WTC11 (cell line): Measurements from ENCODE around the gene OR2A5.

ENCODE experiments used
- ATF2 ChIP-seq: sonication (generic); formaldehyde crosslinking; IDR thresholded peaks from 2 replicates; pipeline ENCODE4 v1.8.1; 2022; ENCODE audit warnings: low read depth, missing genetic modification reagents, borderline replicate concordance
- ATF3 ChIP-seq: sonication (generic); formaldehyde crosslinking; conservative IDR thresholded peaks from 2 replicates; pipeline ENCODE4 v1.8.1; 2022; ENCODE audit warnings: mild to moderate bottlenecking, missing genetic modification reagents
- CBFB ChIP-seq: sonication (generic); formaldehyde crosslinking; IDR thresholded peaks from 2 replicates; pipeline ENCODE4 v1.8.1; 2022; ENCODE audit warnings: mild to moderate bottlenecking, low read depth, missing genetic modification reagents
- CTCF ChIP-seq: fragments of 200-600 bp; IDR thresholded peaks from 2 replicates; pipeline ENCODE4 v1.8.0; 2022; ENCODE audit warnings: antibody characterized with exemption
- E2F1 ChIP-seq: sonication (generic); formaldehyde crosslinking; IDR thresholded peaks from 2 replicates; pipeline ENCODE4 v1.8.0; 2022; ENCODE audit warnings: mild to moderate bottlenecking, missing genetic modification reagents
- E2F4 ChIP-seq: sonication (generic); formaldehyde crosslinking; IDR thresholded peaks from 2 replicates; pipeline ENCODE4 v1.8.1; 2022; ENCODE audit warnings: low read depth, mild to moderate bottlenecking, moderate library complexity, missing genetic modification reagents, borderline replicate concordance
- FOXJ3 ChIP-seq: sonication (generic); formaldehyde crosslinking; IDR thresholded peaks from 2 replicates; pipeline ENCODE4 v1.9.0; 2021; ENCODE audit warnings: missing genetic modification reagents, mild to moderate bottlenecking, borderline replicate concordance
- JUN ChIP-seq: sonication (generic); formaldehyde crosslinking; IDR thresholded peaks from 2 replicates; pipeline ENCODE4 v1.8.0; 2023; ENCODE audit warnings: mild to moderate bottlenecking, missing genetic modification reagents
- SMAD4 ChIP-seq: sonication (generic); formaldehyde crosslinking; IDR thresholded peaks from 2 replicates; pipeline ENCODE4 v1.8.0; 2022; ENCODE audit warnings: mild to moderate bottlenecking, missing genetic modification reagents
- TEAD4 ChIP-seq: sonication (generic); formaldehyde crosslinking; IDR thresholded peaks from 2 replicates; pipeline ENCODE4 v1.8.0; 2022; ENCODE audit warnings: mild to moderate bottlenecking, missing genetic modification reagents
- ZNF232 ChIP-seq: sonication (generic); formaldehyde crosslinking; IDR thresholded peaks from 2 replicates; pipeline ENCODE4 v1.8.0; 2022; ENCODE audit warnings: mild to moderate bottlenecking, missing genetic modification reagents

- no peak for TF ChIP-seq TEAD4 (CRISPR knock-in tag)
- no peak for TF ChIP-seq ZNF232 (CRISPR knock-in tag)
- TF ChIP-seq SMAD4 (CRISPR knock-in tag): no peak
- no peak for TF ChIP-seq FOXJ3 (CRISPR knock-in tag)
- TF ChIP-seq CTCF: no peak
- TF ChIP-seq ATF2: no peak
- TF ChIP-seq CBFB: no peak
- no peak for TF ChIP-seq E2F4 (CRISPR knock-in tag)
- TF ChIP-seq ATF3 (CRISPR knock-in tag): no peak
- TF ChIP-seq E2F1 (CRISPR knock-in tag): no peak
- TF ChIP-seq JUN (CRISPR knock-in tag): no peak
Observed at GRCh38 chr7:144098776-144099175, 50.0 kb downstream of the OR2A5 start.
